Central memory CD8-positive, alpha-beta T cell (primary cell): Measurements from ENCODE around the gene IFT27.

Experiments used
- ATAC-seq: fragments of 150-1000 bp; cut with Tn5 transposase; replicated peaks from 2 replicates; pipeline ENCODE4 v1.10.0; 2022; ENCODE audit warnings: mild to moderate bottlenecking, moderate FRiP score, moderate number of reproducible peaks; ENCODE audit not compliant: poor library complexity, severe bottlenecking; ENCODE audit errors: extremely low read depth
- DNase-seq, 2 donors: peaks; one replicate each; pipeline ENCODE4 v3.0.0; 2021; ENCODE audit warnings: low spot score in 2 of 2
- H3K27ac Mint-ChIP-seq: one replicate; pipeline ENCODE4 v1.8.0; 2022; ENCODE audit warnings: low read depth, mild to moderate bottlenecking, moderate library complexity, mixed read lengths
- H3K27me3 Mint-ChIP-seq: one replicate; pipeline ENCODE4 v1.8.0; 2022; ENCODE audit warnings: mixed read lengths
- H3K36me3 Mint-ChIP-seq: one replicate; pipeline ENCODE4 v1.8.0; 2022; ENCODE audit warnings: mild to moderate bottlenecking, moderate library complexity, mixed read lengths; ENCODE audit not compliant: insufficient read depth
- H3K4me1 Mint-ChIP-seq: one replicate; pipeline ENCODE4 v1.8.0; 2022; ENCODE audit warnings: mixed read lengths
- H3K4me3 Mint-ChIP-seq: one replicate; pipeline ENCODE4 v1.8.0; 2022; ENCODE audit warnings: mild to moderate bottlenecking, moderate library complexity, mixed read lengths
- H3K9me3 Mint-ChIP-seq: one replicate; pipeline ENCODE4 v1.8.0; 2022; ENCODE audit warnings: mixed read lengths

IFT27 gene

GRCh38 chr22:36775964-36776669, at the start of gene IFT27:
IFT27 (minus strand) TSS chr22:36776119; CDS start chr22:36775707, 412 bp downstream.
- H3K27me3 Mint-ChIP-seq = no peaks in the 10 kb centered on the region
- ATAC-seq (peak; percentile 91), DNase-seq (peak; percentile 80 to 98)
- H3K4me1 Mint-ChIP-seq = peaks cover 23% of the 10 kb centered on the region
- H3K27ac Mint-ChIP-seq = peak within 1 kb of the TSS; percentile 88
- H3K36me3 Mint-ChIP-seq = peaks cover 16% of the 10 kb centered on the region
- no peaks in the 10 kb centered on the region for H3K9me3 Mint-ChIP-seq
- H3K4me3 Mint-ChIP-seq = peak within 1 kb of the TSS; percentile 92

- Mint-ChIP-seq H3K27ac (no peak overlapping the region), H3K36me3 (no peaks in the 10 kb centered on the region), H3K4me3 (no peak overlapping the region), H3K4me1 (no peaks in the 10 kb centered on the region), H3K9me3 (no peaks in the 10 kb centered on the region), H3K27me3 (peaks cover 44% of the 10 kb centered on the region)
- DNase-seq (no peak), ATAC-seq (no peak)
Observed at GRCh38 chr22:36824655-36825054, 48.7 kb upstream of the IFT27 start.

- Mint-ChIP-seq H3K27ac (no peak overlapping the region), H3K36me3 (no peaks in the 10 kb centered on the region), H3K4me3 (no peak overlapping the region), H3K4me1 (no peaks in the 10 kb centered on the region), H3K9me3 (no peaks in the 10 kb centered on the region), H3K27me3 (peaks cover 46% of the 10 kb centered on the region)
- DNase-seq (no peak), ATAC-seq (no peak)
Observed at GRCh38 chr22:36823186-36823839, 47.4 kb upstream of the IFT27 start.

- no peak for DNase-seq
Observed at GRCh38 chr22:36822581-36822980, 46.7 kb upstream of the IFT27 start.

GRCh38 chr22:36819112-36819511, 43.2 kb upstream of the IFT27 start:
- peaks cover 80% of the 10 kb centered on the region for H3K27me3 Mint-ChIP-seq
- ATAC-seq (no peak), DNase-seq (no peak)
- no peaks in the 10 kb centered on the region for H3K36me3 Mint-ChIP-seq
- H3K27ac Mint-ChIP-seq = no peak overlapping the region
- no peaks in the 10 kb centered on the region for H3K4me1 Mint-ChIP-seq
- H3K4me3 Mint-ChIP-seq = no peak overlapping the region
- no peaks in the 10 kb centered on the region for H3K9me3 Mint-ChIP-seq

More at GRCh38 chr22:36822581-36822980, 46.7 kb upstream of the IFT27 start:
- Mint-ChIP-seq H3K27ac (no peak overlapping the region), H3K27me3 (peaks cover 53% of the 10 kb centered on the region), H3K4me3 (no peak overlapping the region), H3K9me3 (no peaks in the 10 kb centered on the region), H3K4me1 (no peaks in the 10 kb centered on the region), H3K36me3 (no peaks in the 10 kb centered on the region)
- no peak for ATAC-seq

- Mint-ChIP-seq H3K9me3 (no peaks in the 10 kb centered on the region), H3K27ac (no peak overlapping the region), H3K36me3 (no peaks in the 10 kb centered on the region), H3K4me3 (no peak overlapping the region), H3K4me1 (no peaks in the 10 kb centered on the region), H3K27me3 (peaks cover 81% of the 10 kb centered on the region)
- ATAC-seq = no peak
- no peak for DNase-seq
Observed at GRCh38 chr22:36818010-36818642, 42.2 kb upstream of the IFT27 start.

- Mint-ChIP-seq H3K27me3 (peaks cover 87% of the 10 kb centered on the region), H3K9me3 (no peaks in the 10 kb centered on the region), H3K36me3 (no peaks in the 10 kb centered on the region), H3K4me1 (no peaks in the 10 kb centered on the region), H3K4me3 (no peak overlapping the region), H3K27ac (no peak overlapping the region)
- DNase-seq (no peak), ATAC-seq (no peak)
Observed at GRCh38 chr22:36817525-36817848, 41.6 kb upstream of the IFT27 start.

GRCh38 chr22:36816636-36817524, 41.0 kb upstream of the IFT27 start, which contains the start of gene PVALB:
PVALB (minus strand) TSS chr22:36817035; CDS start chr22:36817005, 30 bp downstream.
- H3K27ac Mint-ChIP-seq = no peak within 1 kb of the TSS
- no peaks in the 10 kb centered on the region for H3K9me3 Mint-ChIP-seq
- no peaks in the 10 kb centered on the region for H3K4me1 Mint-ChIP-seq
- DNase-seq (no peak), ATAC-seq (no peak)
- peaks cover 93% of the 10 kb centered on the region for H3K27me3 Mint-ChIP-seq
- no peaks in the 10 kb centered on the region for H3K36me3 Mint-ChIP-seq
- peak within 1 kb of the TSS; percentile 38 for H3K4me3 Mint-ChIP-seq

- ATAC-seq (no peak), DNase-seq (no peak)
- Mint-ChIP-seq H3K36me3 (no peaks in the 10 kb centered on the region), H3K9me3 (no peaks in the 10 kb centered on the region), H3K27ac (no peak overlapping the region), H3K4me3 (no peak overlapping the region), H3K4me1 (no peaks in the 10 kb centered on the region), H3K27me3 (peaks cover 91% of the 10 kb centered on the region)
Observed at GRCh38 chr22:36816339-36816635, 40.4 kb upstream of the IFT27 start.

- DNase-seq = no peak
- no peaks in the 10 kb centered on the region for H3K36me3 Mint-ChIP-seq
- H3K4me3 Mint-ChIP-seq = peak overlapping the region; percentile 38
- no peak for ATAC-seq
- no peak overlapping the region for H3K27ac Mint-ChIP-seq
- no peaks in the 10 kb centered on the region for H3K4me1 Mint-ChIP-seq
- no peaks in the 10 kb centered on the region for H3K9me3 Mint-ChIP-seq
- peaks cover 86% of the 10 kb centered on the region for H3K27me3 Mint-ChIP-seq
Observed at GRCh38 chr22:36815558-36816338, 39.8 kb upstream of the IFT27 start.

GRCh38 chr22:36814801-36815200, 38.9 kb upstream of the IFT27 start:
- DNase-seq (no peak), ATAC-seq (no peak)
- no peak overlapping the region for H3K4me3 Mint-ChIP-seq
- H3K9me3 Mint-ChIP-seq = no peaks in the 10 kb centered on the region
- H3K27me3 Mint-ChIP-seq = peaks cover 77% of the 10 kb centered on the region
- H3K27ac Mint-ChIP-seq = no peak overlapping the region
- H3K36me3 Mint-ChIP-seq = no peaks in the 10 kb centered on the region
- no peaks in the 10 kb centered on the region for H3K4me1 Mint-ChIP-seq
